GM12878 (cell line): ENCODE measurements around the gene PPP2R5C. TPM values are rescaled to one million over a fixed set of nuclear protein-coding genes. Genes with fewer than 3 reads are reported as not detected.

Source experiments
- ATF3 ChIP-seq: IDR thresholded peaks from 2 replicates; pipeline ENCODE4 v1.6.1; 2011; ENCODE audit warnings: low read depth, mild to moderate bottlenecking, low read length, moderate library complexity, borderline replicate concordance; ENCODE audit errors: extremely low read depth
- CUX1 ChIP-seq: IDR thresholded peaks from 2 replicates; pipeline ENCODE4 v1.6.1; 2012; ENCODE audit warnings: improper control_type of control experiment, low read depth, low read length; ENCODE audit not compliant: insufficient replicate concordance
- ETV6 ChIP-seq, 2 experiments: fragments of 450-650 bp in 1 of 2; IDR thresholded peaks in 1 of 2; conservative IDR thresholded peaks in 1 of 2; 2 replicates each; pipeline ENCODE4 v1.6.1; 2014; ENCODE audit warnings: antibody characterized with exemption in 1 of 2, borderline replicate concordance in 1 of 2, low read depth in 1 of 2, mild to moderate bottlenecking in 1 of 2, moderate library complexity in 1 of 2
- IKZF2 ChIP-seq, 2 experiments: fragments of 450-650 bp; IDR thresholded peaks; 2 replicates each; pipeline ENCODE4 v1.6.1; 2017; ENCODE audit warnings: mild to moderate bottlenecking in 2 of 2, moderate library complexity in 2 of 2
- KLF5 ChIP-seq: fragments of 450-650 bp; IDR thresholded peaks from 2 replicates; pipeline ENCODE4 v1.6.1; 2014; ENCODE audit warnings: mild to moderate bottlenecking; ENCODE audit not compliant: partially characterized antibody
- NBN ChIP-seq: fragments of 450-650 bp; IDR thresholded peaks from 2 replicates; pipeline ENCODE4 v1.6.1; 2016
- NFYB ChIP-seq: IDR thresholded peaks from 2 replicates; pipeline ENCODE4 v1.6.1; 2011; ENCODE audit warnings: low read depth, mild to moderate bottlenecking, low read length, improper control_type of control experiment, moderate library complexity; ENCODE audit not compliant: insufficient read depth
- PAX8 ChIP-seq: fragments of 450-650 bp; IDR thresholded peaks from 2 replicates; pipeline ENCODE4 v1.6.1; 2017; ENCODE audit warnings: mild to moderate bottlenecking, moderate library complexity
- PML ChIP-seq: IDR thresholded peaks from 2 replicates; pipeline ENCODE4 v1.6.1; 2012; ENCODE audit warnings: low read length, inconsistent platforms
- YY1 ChIP-seq: IDR thresholded peaks from 2 replicates; pipeline ENCODE4 v1.6.1; 2011; ENCODE audit warnings: low read depth, mild to moderate bottlenecking, low read length
- ZNF207 ChIP-seq: fragments of 450-650 bp; IDR thresholded peaks from 2 replicates; pipeline ENCODE4 v1.6.1; 2014; ENCODE audit warnings: antibody characterized with exemption, mild to moderate bottlenecking, borderline replicate concordance
- ZNF687 ChIP-seq: fragments of 450-650 bp; IDR thresholded peaks from 2 replicates; pipeline ENCODE4 v1.6.1; 2017; ENCODE audit warnings: mild to moderate bottlenecking, moderate library complexity
- polyA plus RNA-seq, 11 experiments: library from polyadenylated mRNA; depleted of rRNA in 4 of 11; unstranded in 6 of 11; stranded (reverse) in 5 of 11; fragments of >200 nt; fragmentation: Nextera tagmentation in 4 of 11; fragmentation: Illumina TruSeq in 1 of 11; extraction: Ambion mirVana in 4 of 11; extraction: Trizol in 1 of 11; gene quantifications; 1 replicate in 1 of 11; 2 replicates in 10 of 11; pipeline versions ENCODE4 v1.2.1 to v1.2.3, GENCODE V29; 2011 to 2016; ENCODE audit warnings: inconsistent platforms in 2 of 11, missing spikeins in 2 of 11, low read depth in 1 of 11
- total RNA-seq, 4 experiments: library from RNA; depleted of rRNA in 3 of 4; stranded (reverse); fragments of >200 nt in 3 of 4; fragmentation: Illumina TruSeq in 1 of 4; extraction: Trizol in 1 of 4; gene quantifications; 2 replicates each; pipeline versions ENCODE4 v1.2.1 to v1.2.3, GENCODE V29; 2013 to 2021

PPP2R5C gene
- total and polyA plus RNA-seq, 10 of the 15 experiments (the other 5 are each of a cell fraction or from before 2014, with no cell fraction given) = 106 to 199 (median 144) TPM

- TF ChIP-seq NFYB (no peak), PAX8 (no peak), IKZF2 (IDR thresholded peaks at IDR 0.05) (no peak), ZNF687 (no peak), YY1 (no peak), NBN (no peak), ATF3 (no peak), ETV6 (conservative IDR thresholded peaks at IDR 0.05 in 1 of 2, IDR thresholded peaks at IDR 0.05 in 1 of 2; ENCODE audit: borderline replicate concordance in 1 of 2, low read depth in 1 of 2) (no peak), CUX1 (no peak), PML (no peak), ZNF207 (no peak), KLF5 (no peak)
Observed at GRCh38 chr14:101836135-101836534, 74.6 kb downstream of the PPP2R5C start (continued).
